NT2/D1 (cell line): Measurements from ENCODE around the gene ZNF487.
"Not testable (repeated sequence)": the region's sequence is repeated elsewhere in the genome, so short reads cannot be mapped to it uniquely, and the experiment has no call there.

Experiments
- DNase-seq: peaks from one replicate; pipeline ENCODE4 v3.0.0-alpha.2; 2011; ENCODE audit warnings: low read depth, low spot score
- H3K27me3 ChIP-seq: 2 replicates; pipeline ENCODE4 v1.6.0; 2011; ENCODE audit warnings: mild to moderate bottlenecking; ENCODE audit not compliant: insufficient read length, insufficient read depth
- H3K36me3 ChIP-seq: 2 replicates; pipeline ENCODE4 v1.6.1; 2011; ENCODE audit warnings: mild to moderate bottlenecking, low read length, mixed read lengths; ENCODE audit not compliant: insufficient read depth, insufficient read length
- H3K4me1 ChIP-seq: 2 replicates; pipeline ENCODE4 v1.5.1; 2011; ENCODE audit not compliant: insufficient read depth, insufficient read length
- H3K4me3 ChIP-seq: 2 replicates; pipeline ENCODE4 v1.5.1; 2011; ENCODE audit warnings: low read depth; ENCODE audit not compliant: insufficient read length
- H3K9ac ChIP-seq: 2 replicates; pipeline ENCODE4 v1.6.0; 2011; ENCODE audit warnings: low read depth; ENCODE audit not compliant: insufficient read length
- H3K9me3 ChIP-seq: 2 replicates; pipeline ENCODE4 v1.5.1; 2011; ENCODE audit warnings: mild to moderate bottlenecking, low read length; ENCODE audit not compliant: insufficient read depth
- SUZ12 ChIP-seq: IDR thresholded peaks from 2 replicates; pipeline ENCODE4 v1.6.1; 2011; ENCODE audit not compliant: insufficient read length, insufficient read depth; ENCODE audit errors: extremely low read depth
- YY1 ChIP-seq: IDR thresholded peaks from 2 replicates; pipeline ENCODE4 v1.6.1; 2011; ENCODE audit not compliant: insufficient read length, insufficient read depth
- ZNF274 ChIP-seq: IDR thresholded peaks from 2 replicates; pipeline ENCODE4 v1.6.1; 2011; ENCODE audit warnings: mild to moderate bottlenecking, low read depth, low read length

The ZNF487 gene

GRCh38 chr10:43427166-43427825, 9.6 kb upstream of the ZNF487 start:
- no peak for DNase-seq
- Histone ChIP-seq H3K9ac (no peak overlapping the region), H3K36me3 (no peaks in the 10 kb centered on the region), H3K4me3 (no peak overlapping the region), H3K4me1 (no peaks in the 10 kb centered on the region), H3K9me3 (no peaks in the 10 kb centered on the region), H3K27me3 (no peaks in the 10 kb centered on the region)
- no peak for TF ChIP-seq YY1
- TF ChIP-seq SUZ12: no peak
- TF ChIP-seq ZNF274: no peak

- Histone ChIP-seq H3K4me1 (no peaks in the 10 kb centered on the region), H3K4me3 (no peak overlapping the region), H3K9ac (no peak overlapping the region), H3K9me3 (no peaks in the 10 kb centered on the region), H3K27me3 (no peaks in the 10 kb centered on the region), H3K36me3 (no peaks in the 10 kb centered on the region)
- no peak for TF ChIP-seq SUZ12
- TF ChIP-seq ZNF274: no peak
- no peak for DNase-seq
Measured at GRCh38 chr10:43430926-43431663, 5.8 kb upstream of the ZNF487 start.

- no peak for DNase-seq
- Histone ChIP-seq H3K9me3 (no peaks in the 10 kb centered on the region), H3K27me3 (no peaks in the 10 kb centered on the region), H3K36me3 (no peaks in the 10 kb centered on the region), H3K4me1 (no peaks in the 10 kb centered on the region), H3K9ac (peak overlapping the region; percentile 91), H3K4me3 (peak overlapping the region; percentile 68)
- no peak for TF ChIP-seq ZNF274
- no peak for TF ChIP-seq YY1
- no peak for TF ChIP-seq SUZ12
Measured at GRCh38 chr10:43437141-43437870, 395 bp downstream of the ZNF487 start.

- peaks cover 5% of the 10 kb centered on the region; the same call in 1 of the 2 replicates for H3K9me3 ChIP-seq
- DNase-seq: no peak
- no peaks in the 10 kb centered on the region for H3K27me3 ChIP-seq
- TF ChIP-seq SUZ12 (no peak), YY1 (no peak), ZNF274 (no peak)
- H3K9ac ChIP-seq: no peak overlapping the region
- no peaks in the 10 kb centered on the region for H3K4me1 ChIP-seq
- H3K4me3 ChIP-seq: no peak overlapping the region
- no peaks in the 10 kb centered on the region for H3K36me3 ChIP-seq
Measured at GRCh38 chr10:43440463-43441134, 3.7 kb downstream of the ZNF487 start.

- Histone ChIP-seq H3K36me3 (no peaks in the 10 kb centered on the region), H3K27me3 (no peaks in the 10 kb centered on the region), H3K9me3 (peaks cover 18% of the 10 kb centered on the region; the same call in 1 of the 2 replicates), H3K4me3 (no peak overlapping the region), H3K9ac (no peak overlapping the region), H3K4me1 (no peaks in the 10 kb centered on the region)
- DNase-seq: no peak
- TF ChIP-seq YY1 (no peak), ZNF274 (no peak), SUZ12 (no peak)
Measured at GRCh38 chr10:43444323-43444722, 7.4 kb downstream of the ZNF487 start.

- no peak for DNase-seq
- no peaks in the 10 kb centered on the region for H3K36me3 ChIP-seq
- no peaks in the 10 kb centered on the region for H3K27me3 ChIP-seq
- H3K4me1 ChIP-seq: no peaks in the 10 kb centered on the region
- no peak overlapping the region for H3K4me3 ChIP-seq
- peaks cover 18% of the 10 kb centered on the region; the same call in 1 of the 2 replicates for H3K9me3 ChIP-seq
- TF ChIP-seq YY1 (no peak), SUZ12 (no peak), ZNF274 (no peak)
- no peak overlapping the region for H3K9ac ChIP-seq
Measured at GRCh38 chr10:43444897-43445466, 8.1 kb downstream of the ZNF487 start.

- H3K36me3 ChIP-seq, H3K9ac ChIP-seq, H3K4me3 ChIP-seq, H3K4me1 ChIP-seq, H3K27me3 ChIP-seq, DNase-seq: not testable (repeated sequence)
- H3K9me3 ChIP-seq: peaks cover 18% of the 10 kb centered on the region; the same call in 1 of the 2 replicates
Measured at GRCh38 chr10:43446219-43447017, 9.5 kb downstream of the ZNF487 start.
